ENCODE data around the gene CADPS.

The CADPS gene

DNA sequence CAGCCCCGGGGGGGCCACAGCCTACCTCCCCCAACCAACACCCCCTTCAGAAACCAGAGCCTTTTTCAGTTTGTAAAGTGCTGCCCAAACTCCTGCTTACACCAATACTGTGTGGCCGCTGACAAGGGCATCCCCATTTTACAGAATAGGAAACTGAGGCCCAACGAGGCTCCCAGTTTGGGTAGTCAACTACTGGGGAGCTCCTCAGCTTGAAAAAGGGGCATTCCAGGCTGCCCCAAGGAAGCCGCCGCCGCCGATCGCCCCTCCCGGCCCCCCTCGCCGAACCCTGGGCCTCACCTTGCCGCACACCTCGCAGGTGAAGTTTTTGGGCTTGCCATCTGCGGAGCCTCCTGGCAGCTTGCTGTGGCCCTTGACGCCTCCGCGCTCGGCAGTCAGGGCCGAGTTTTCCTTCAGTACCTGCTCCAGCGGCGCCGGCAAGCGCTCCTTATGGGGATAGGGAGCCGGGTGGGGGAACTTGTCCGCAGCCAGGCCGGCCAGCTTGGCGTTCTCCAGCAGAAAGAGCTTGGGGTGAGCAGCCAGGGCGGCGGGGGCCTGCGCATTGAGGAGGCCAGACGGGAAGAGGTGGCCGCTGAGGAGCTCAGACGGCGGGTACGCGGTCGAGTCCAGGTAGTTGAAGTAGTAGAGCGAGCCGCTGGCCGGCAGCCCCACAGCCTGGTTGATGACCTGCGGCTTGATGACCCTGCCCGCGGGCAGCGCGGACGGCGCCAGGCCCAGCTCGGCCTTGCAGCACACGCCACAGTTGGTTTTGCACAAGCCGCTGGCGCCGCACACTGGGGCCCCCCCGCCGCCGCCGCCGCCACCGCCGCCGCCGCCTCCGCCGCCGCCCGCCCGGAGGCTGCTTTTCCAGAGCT, 503.3 kb downstream of the CADPS start:
- H3K36me3 ChIP-seq (ENCODE audit: control insufficient read depth in 2 of 2, insufficient read depth in 2 of 2, low read length in 2 of 2), result no peaks in the 10 kb centered on the region
- H3K4me1 ChIP-seq (ENCODE audit: control insufficient read depth in 2 of 2, insufficient read depth in 2 of 2, low read length in 2 of 2), result no peaks in the 10 kb centered on the region
- no peak overlapping the region for H3K9ac ChIP-seq (ENCODE audit: low read depth in 1 of 2, low read length in 2 of 2)
- H3K27ac ChIP-seq (ENCODE audit: low read depth in 2 of 2, low read length in 2 of 2), result no peak overlapping the region
- H3K27me3 ChIP-seq (ENCODE audit: control insufficient read depth in 2 of 2, insufficient read depth in 2 of 2, low read length in 2 of 2), result peaks cover 65 to 86% of the 10 kb centered on the region in 2 donors
- H3K4me3 ChIP-seq (ENCODE audit: low read length in 2 of 2), result no peak overlapping the region
- H3K9me3 ChIP-seq (ENCODE audit: control insufficient read depth in 2 of 2, low read length in 2 of 2), result peaks cover 0 to 2% of the 10 kb centered on the region in 2 donors

DNA sequence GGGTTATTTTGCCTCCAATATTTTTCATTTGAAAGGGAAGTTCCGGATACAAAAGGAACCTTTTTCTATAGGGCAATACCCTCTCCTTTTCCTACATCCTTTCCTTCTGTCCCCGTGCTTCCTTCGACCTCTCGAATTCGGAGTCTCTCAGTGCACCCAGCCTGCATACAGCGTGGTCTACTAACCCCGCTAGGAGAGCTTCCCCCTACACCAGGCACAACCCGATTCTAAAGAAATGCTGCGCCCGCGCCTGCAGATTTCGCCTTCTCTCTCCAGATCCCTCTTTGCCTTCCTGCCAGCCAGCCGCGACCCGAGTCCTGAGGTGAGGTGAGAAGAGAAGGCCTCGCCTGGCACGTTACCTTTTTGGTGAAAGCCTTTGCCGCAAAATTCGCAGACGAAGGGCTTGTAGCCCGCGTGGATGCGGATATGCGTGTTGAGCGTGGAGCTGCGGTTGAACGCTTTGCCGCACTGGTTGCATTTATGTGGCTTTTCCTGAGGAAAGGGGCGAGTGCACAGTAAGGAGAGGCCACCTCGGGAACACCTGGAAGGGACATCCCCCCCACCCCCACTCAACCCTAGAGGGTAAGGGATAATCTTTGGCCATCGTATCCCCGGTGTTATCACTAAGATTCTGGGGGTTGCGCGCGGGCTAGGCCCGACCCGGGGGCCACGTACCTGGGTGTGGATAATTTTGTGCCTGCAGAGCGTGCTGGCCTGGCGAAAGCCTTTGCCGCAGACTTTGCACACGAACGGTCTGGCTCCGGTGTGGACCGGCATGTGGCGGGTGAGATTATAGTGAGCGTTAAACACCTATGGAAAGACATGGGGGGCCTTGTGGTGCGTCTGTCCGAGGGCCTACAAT, 504.1 kb downstream of the CADPS start:
- Histone ChIP-seq H3K4me3 (ENCODE audit: low read length in 2 of 2) (no peak overlapping the region), H3K36me3 (ENCODE audit: control insufficient read depth in 2 of 2, insufficient read depth in 2 of 2, low read length in 2 of 2) (no peaks in the 10 kb centered on the region), H3K4me1 (ENCODE audit: control insufficient read depth in 2 of 2, insufficient read depth in 2 of 2, low read length in 2 of 2) (no peaks in the 10 kb centered on the region), H3K9me3 (ENCODE audit: control insufficient read depth in 2 of 2, low read length in 2 of 2) (peaks cover 0 to 2% of the 10 kb centered on the region in 2 donors), H3K27ac (ENCODE audit: low read depth in 2 of 2, low read length in 2 of 2) (no peak overlapping the region), H3K9ac (ENCODE audit: low read depth in 1 of 2, low read length in 2 of 2) (no peak overlapping the region), H3K27me3 (ENCODE audit: control insufficient read depth in 2 of 2, insufficient read depth in 2 of 2, low read length in 2 of 2) (peaks cover 61 to 85% of the 10 kb centered on the region in 2 donors)

DNA sequence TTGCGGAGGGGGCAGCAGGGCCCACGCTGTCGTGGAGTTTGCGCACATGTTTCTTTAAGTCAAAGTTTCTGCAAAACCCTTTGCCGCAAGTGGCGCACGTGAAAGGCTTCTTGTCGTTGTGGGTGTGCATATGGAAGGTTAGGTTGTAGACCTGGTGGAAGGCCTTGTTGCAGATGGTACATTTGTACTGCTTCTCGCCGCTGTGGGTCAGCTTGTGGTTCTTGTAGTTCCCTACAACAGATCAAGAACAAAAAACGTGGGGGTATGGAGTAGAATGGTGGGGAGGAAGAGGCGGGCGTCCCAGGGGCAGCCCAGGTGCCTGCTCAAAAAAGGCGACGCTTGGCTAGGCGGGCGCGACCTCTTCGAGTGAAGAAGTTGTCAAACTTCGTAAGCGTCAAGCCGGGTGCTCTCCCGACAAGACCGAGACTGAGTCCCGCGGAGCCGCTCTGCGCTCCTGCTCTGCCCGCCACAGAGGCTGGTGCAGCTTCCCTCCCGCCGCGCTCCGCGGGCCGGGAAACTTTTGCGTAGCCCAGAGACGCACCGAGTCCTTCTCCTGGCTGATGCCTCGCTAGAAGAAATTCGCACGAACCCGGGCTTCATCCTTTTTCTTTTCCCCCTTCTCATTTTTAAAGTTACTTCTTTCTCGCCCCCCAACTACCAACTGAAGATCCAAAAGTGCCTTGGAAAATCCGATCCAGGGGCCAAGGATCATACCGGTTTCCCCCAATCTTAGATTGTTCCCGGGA, 504.9 kb downstream of the CADPS start:
- H3K4me1 ChIP-seq (ENCODE audit: control insufficient read depth in 2 of 2, insufficient read depth in 2 of 2, low read length in 2 of 2), result no peaks in the 10 kb centered on the region
- no peak overlapping the region for H3K27ac ChIP-seq (ENCODE audit: low read depth in 2 of 2, low read length in 2 of 2)
- peaks cover 58 to 81% of the 10 kb centered on the region in 2 donors for H3K27me3 ChIP-seq (ENCODE audit: control insufficient read depth in 2 of 2, insufficient read depth in 2 of 2, low read length in 2 of 2)
- no peak overlapping the region for H3K9ac ChIP-seq (ENCODE audit: low read depth in 1 of 2, low read length in 2 of 2)
- H3K9me3 ChIP-seq (ENCODE audit: control insufficient read depth in 2 of 2, low read length in 2 of 2), result peaks cover 0 to 2% of the 10 kb centered on the region in 2 donors
- H3K36me3 ChIP-seq (ENCODE audit: control insufficient read depth in 2 of 2, insufficient read depth in 2 of 2, low read length in 2 of 2), result no peaks in the 10 kb centered on the region
- no peak overlapping the region for H3K4me3 ChIP-seq (ENCODE audit: low read length in 2 of 2)

DNA sequence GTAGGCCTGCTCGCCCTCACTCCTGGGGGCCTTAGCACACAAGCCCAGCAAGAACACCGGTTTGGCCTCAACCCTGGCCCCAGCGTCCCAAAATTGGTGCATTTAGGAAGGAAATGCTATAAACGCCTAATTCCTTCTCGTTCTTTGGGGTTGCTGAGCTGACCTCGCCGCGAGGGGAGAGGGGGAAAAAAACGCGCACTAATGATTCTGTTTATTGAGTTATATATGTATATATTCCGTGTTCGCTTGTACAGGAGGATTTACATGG, 505.8 kb downstream of the CADPS start:
- H3K27me3 ChIP-seq (ENCODE audit: control insufficient read depth in 2 of 2, insufficient read depth in 2 of 2, low read length in 2 of 2), result peaks cover 56 to 76% of the 10 kb centered on the region in 2 donors
- no peak overlapping the region for H3K27ac ChIP-seq (ENCODE audit: low read depth in 2 of 2, low read length in 2 of 2)
- H3K4me1 ChIP-seq (ENCODE audit: control insufficient read depth in 2 of 2, insufficient read depth in 2 of 2, low read length in 2 of 2), result no peaks in the 10 kb centered on the region
- H3K9me3 ChIP-seq (ENCODE audit: control insufficient read depth in 2 of 2, low read length in 2 of 2), result peaks cover 0 to 2% of the 10 kb centered on the region in 2 donors
- no peaks in the 10 kb centered on the region for H3K36me3 ChIP-seq (ENCODE audit: control insufficient read depth in 2 of 2, insufficient read depth in 2 of 2, low read length in 2 of 2)
- no peak overlapping the region for H3K9ac ChIP-seq (ENCODE audit: low read depth in 1 of 2, low read length in 2 of 2)
- H3K4me3 ChIP-seq (ENCODE audit: low read length in 2 of 2), result no peak overlapping the region

DNA sequence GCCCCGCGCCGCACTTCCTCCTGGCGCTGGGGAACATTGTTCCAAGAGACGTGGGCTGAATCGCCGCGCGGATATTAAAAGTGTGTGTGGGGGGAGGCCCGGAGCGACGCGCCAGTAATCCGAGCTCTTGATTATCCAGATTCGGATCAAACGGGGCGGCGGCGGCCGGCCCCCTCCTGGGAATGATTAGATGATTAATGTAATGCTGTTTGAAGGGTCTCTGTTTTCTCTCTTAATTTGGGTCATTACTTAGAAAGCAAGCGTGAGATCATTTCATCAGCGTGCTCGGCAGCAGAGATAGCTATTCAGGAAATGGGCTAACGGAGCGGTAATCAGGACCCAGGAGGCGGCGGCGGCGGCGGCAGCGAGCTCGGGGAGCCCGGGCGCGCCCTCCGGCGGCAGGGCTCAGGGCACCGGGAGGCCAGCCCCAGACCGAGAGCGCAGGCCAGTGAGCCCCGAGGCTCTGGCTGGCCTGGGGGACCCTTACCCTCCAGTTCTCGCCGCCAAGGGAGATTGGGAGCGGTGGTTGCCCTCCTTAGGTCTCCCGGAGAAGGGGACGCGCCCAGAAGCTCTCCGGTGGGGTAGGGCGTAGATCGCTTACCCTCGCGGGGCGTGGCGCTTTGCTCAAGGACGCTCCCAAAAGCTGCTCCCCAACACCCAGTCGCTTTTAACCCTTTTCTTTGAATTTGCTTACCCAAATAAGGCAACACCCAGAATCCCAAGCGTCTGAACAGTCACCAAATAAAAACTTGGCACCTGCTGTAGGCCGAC, 506.3 kb downstream of the CADPS start:
- peaks cover 51 to 72% of the 10 kb centered on the region in 2 donors for H3K27me3 ChIP-seq (ENCODE audit: control insufficient read depth in 2 of 2, insufficient read depth in 2 of 2, low read length in 2 of 2)
- H3K9ac ChIP-seq (ENCODE audit: low read depth in 1 of 2, low read length in 2 of 2), result no peak overlapping the region
- no peak overlapping the region for H3K4me3 ChIP-seq (ENCODE audit: low read length in 2 of 2)
- H3K27ac ChIP-seq (ENCODE audit: low read depth in 2 of 2, low read length in 2 of 2), result no peak overlapping the region
- H3K36me3 ChIP-seq (ENCODE audit: control insufficient read depth in 2 of 2, insufficient read depth in 2 of 2, low read length in 2 of 2), result no peaks in the 10 kb centered on the region
- H3K4me1 ChIP-seq (ENCODE audit: control insufficient read depth in 2 of 2, insufficient read depth in 2 of 2, low read length in 2 of 2), result no peaks in the 10 kb centered on the region
- peaks cover 0 to 2% of the 10 kb centered on the region in 2 donors for H3K9me3 ChIP-seq (ENCODE audit: control insufficient read depth in 2 of 2, low read length in 2 of 2)

DNA sequence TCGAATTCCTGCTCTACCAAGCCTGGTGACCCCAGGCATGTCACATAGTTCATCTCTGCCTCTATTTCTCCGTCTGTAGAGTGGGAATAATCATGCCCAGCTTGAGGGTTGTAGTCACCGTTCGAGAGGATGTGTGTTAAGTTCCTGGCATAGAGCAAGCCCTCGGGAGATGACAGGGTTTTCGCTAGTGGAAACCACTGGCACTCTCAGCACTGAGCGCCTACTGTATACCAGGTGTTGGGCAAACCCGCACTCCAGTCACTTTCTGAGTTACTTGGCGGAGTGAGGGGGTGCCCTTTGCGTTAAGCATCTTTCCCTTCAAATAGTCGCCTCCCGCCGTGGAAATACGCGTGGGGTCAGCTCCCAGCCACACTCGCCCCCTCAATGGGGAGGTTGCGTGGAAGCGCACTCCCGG, 506.9 kb downstream of the CADPS start:
- no peaks in the 10 kb centered on the region for H3K4me1 ChIP-seq (ENCODE audit: control insufficient read depth in 2 of 2, insufficient read depth in 2 of 2, low read length in 2 of 2)
- no peak overlapping the region for H3K27ac ChIP-seq (ENCODE audit: low read depth in 2 of 2, low read length in 2 of 2)
- H3K27me3 ChIP-seq (ENCODE audit: control insufficient read depth in 2 of 2, insufficient read depth in 2 of 2, low read length in 2 of 2), result peaks cover 51 to 69% of the 10 kb centered on the region in 2 donors
- peaks cover 0 to 2% of the 10 kb centered on the region in 2 donors for H3K9me3 ChIP-seq (ENCODE audit: control insufficient read depth in 2 of 2, low read length in 2 of 2)
- H3K9ac ChIP-seq (ENCODE audit: low read depth in 1 of 2, low read length in 2 of 2), result no peak overlapping the region
- no peak overlapping the region for H3K4me3 ChIP-seq (ENCODE audit: low read length in 2 of 2)
- no peaks in the 10 kb centered on the region for H3K36me3 ChIP-seq (ENCODE audit: control insufficient read depth in 2 of 2, insufficient read depth in 2 of 2, low read length in 2 of 2)

DNA sequence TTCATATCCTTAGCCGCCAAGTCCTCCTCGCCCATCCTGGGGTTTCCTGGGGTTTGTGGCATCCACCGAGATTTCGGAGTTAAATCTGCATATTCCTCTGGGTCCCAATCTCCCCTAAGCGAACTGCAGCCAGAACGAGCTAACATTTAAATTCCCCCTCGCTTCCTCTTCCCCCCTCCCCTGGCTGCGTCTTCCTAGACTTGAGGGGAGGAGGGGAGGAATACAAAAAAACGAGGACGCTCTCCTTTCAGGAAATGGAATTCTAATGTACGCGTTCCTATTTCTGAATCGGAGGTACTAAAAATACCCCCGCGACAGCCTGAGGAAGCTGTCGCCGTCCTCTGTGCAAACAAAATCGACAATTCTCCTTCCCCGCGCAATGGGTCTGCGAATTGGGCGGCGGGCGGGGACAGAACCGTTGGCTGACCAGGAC, 507.4 kb downstream of the CADPS start:
- Histone ChIP-seq H3K4me1 (ENCODE audit: control insufficient read depth in 2 of 2, insufficient read depth in 2 of 2, low read length in 2 of 2) (no peaks in the 10 kb centered on the region), H3K9ac (ENCODE audit: low read depth in 1 of 2, low read length in 2 of 2) (no peak overlapping the region), H3K27me3 (ENCODE audit: control insufficient read depth in 2 of 2, insufficient read depth in 2 of 2, low read length in 2 of 2) (peaks cover 51 to 66% of the 10 kb centered on the region in 2 donors), H3K36me3 (ENCODE audit: control insufficient read depth in 2 of 2, insufficient read depth in 2 of 2, low read length in 2 of 2) (no peaks in the 10 kb centered on the region), H3K4me3 (ENCODE audit: low read length in 2 of 2) (no peak overlapping the region), H3K9me3 (ENCODE audit: control insufficient read depth in 2 of 2, low read length in 2 of 2) (peaks cover 0 to 2% of the 10 kb centered on the region in 2 donors), H3K27ac (ENCODE audit: low read depth in 2 of 2, low read length in 2 of 2) (no peak overlapping the region)

DNA sequence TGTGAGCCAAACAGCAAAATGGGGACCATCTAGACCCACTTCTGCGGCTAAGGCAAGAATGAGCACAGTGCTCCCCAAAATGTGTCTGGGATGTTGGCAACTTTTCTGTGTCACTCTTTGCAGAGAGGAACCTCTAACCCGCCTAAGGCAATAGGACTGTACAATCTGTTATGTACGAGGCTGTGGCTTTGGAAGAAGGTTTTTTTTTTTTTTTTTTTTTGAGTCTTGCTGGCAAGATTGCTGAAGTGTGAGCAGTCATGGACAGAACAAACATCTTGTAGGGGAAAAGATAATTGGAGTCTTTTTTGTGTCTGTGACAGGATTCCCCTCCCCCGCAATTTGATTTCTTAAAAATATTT, 509.1 kb downstream of the CADPS start:
- Histone ChIP-seq H3K4me3 (ENCODE audit: low read length in 2 of 2) (no peak overlapping the region), H3K4me1 (ENCODE audit: control insufficient read depth in 2 of 2, insufficient read depth in 2 of 2, low read length in 2 of 2) (no peaks in the 10 kb centered on the region), H3K36me3 (ENCODE audit: control insufficient read depth in 2 of 2, insufficient read depth in 2 of 2, low read length in 2 of 2) (no peaks in the 10 kb centered on the region), H3K9ac (ENCODE audit: low read depth in 1 of 2, low read length in 2 of 2) (no peak overlapping the region), H3K9me3 (ENCODE audit: control insufficient read depth in 2 of 2, low read length in 2 of 2) (peaks cover 0 to under 1% of the 10 kb centered on the region in 2 donors), H3K27ac (ENCODE audit: low read depth in 2 of 2, low read length in 2 of 2) (no peak overlapping the region), H3K27me3 (ENCODE audit: control insufficient read depth in 2 of 2, insufficient read depth in 2 of 2, low read length in 2 of 2) (peaks cover 43 to 52% of the 10 kb centered on the region in 2 donors)

DNA sequence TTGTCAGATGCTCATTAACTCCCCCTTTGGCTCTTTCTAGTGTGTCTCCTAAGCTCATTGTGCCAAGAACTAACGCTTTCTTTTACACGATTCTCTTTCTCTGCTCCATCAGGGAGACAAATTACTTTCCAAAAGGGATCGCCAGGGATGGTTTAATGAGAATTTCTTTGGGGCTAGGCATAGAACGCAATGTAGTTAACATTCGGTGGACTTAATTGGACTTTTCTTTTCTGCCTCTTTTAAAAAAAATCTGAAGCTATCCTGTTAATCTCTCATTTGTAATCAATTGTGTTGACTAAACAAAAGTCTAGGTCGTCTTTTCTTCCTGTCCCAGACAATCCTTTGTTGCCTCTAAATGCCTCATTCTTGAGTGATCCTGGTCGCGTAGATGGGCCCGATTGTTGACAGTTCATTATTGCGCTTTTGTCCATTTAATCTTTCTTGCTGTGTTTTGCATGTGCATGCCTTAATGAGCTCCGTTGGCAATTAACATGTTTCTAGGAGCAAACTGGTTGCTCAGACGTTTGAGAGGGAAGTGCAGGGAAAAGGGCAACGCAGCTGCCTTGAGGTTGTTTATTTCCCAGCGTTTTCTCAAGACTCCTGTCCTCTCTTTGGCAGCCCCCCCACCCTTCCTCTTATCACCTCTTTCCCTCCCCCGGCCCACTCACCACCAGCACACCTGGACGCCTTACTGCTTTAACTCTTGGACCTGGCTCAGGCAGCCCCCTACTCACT, 509.7 kb downstream of the CADPS start:
- Histone ChIP-seq H3K27me3 (ENCODE audit: control insufficient read depth in 2 of 2, insufficient read depth in 2 of 2, low read length in 2 of 2) (peaks cover 38 to 46% of the 10 kb centered on the region in 2 donors), H3K4me1 (ENCODE audit: control insufficient read depth in 2 of 2, insufficient read depth in 2 of 2, low read length in 2 of 2) (no peaks in the 10 kb centered on the region), H3K9ac (ENCODE audit: low read depth in 1 of 2, low read length in 2 of 2) (no peak overlapping the region), H3K9me3 (ENCODE audit: control insufficient read depth in 2 of 2, low read length in 2 of 2) (no peaks in the 10 kb centered on the region), H3K27ac (ENCODE audit: low read depth in 2 of 2, low read length in 2 of 2) (no peak overlapping the region), H3K4me3 (ENCODE audit: low read length in 2 of 2) (no peak overlapping the region), H3K36me3 (ENCODE audit: control insufficient read depth in 2 of 2, insufficient read depth in 2 of 2, low read length in 2 of 2) (no peaks in the 10 kb centered on the region)
